Activated naive CD8-positive, alpha-beta T cell treated with anti-CD3 and anti-CD28 coated beads for 36 hours (primary cell): ENCODE data around the gene USP10. TPM values are rescaled to one million over a fixed set of nuclear protein-coding genes. Genes with fewer than 3 reads are reported as not detected.

Experiments
- DNase-seq: peaks from one replicate; pipeline ENCODE4 v3.0.0; 2021
- H3K27ac Mint-ChIP-seq: one replicate; pipeline ENCODE4 v1.8.0; 2022; ENCODE audit warnings: mild to moderate bottlenecking, moderate library complexity, mixed read lengths
- H3K27me3 Mint-ChIP-seq: one replicate; pipeline ENCODE4 v1.8.0; 2022; ENCODE audit warnings: mild to moderate bottlenecking, mixed read lengths
- H3K36me3 Mint-ChIP-seq: one replicate; pipeline ENCODE4 v1.8.0; 2021; ENCODE audit warnings: mild to moderate bottlenecking, mixed read lengths
- H3K4me1 Mint-ChIP-seq: one replicate; pipeline ENCODE4 v1.8.0; 2021; ENCODE audit warnings: mixed read lengths
- H3K4me3 Mint-ChIP-seq: one replicate; pipeline ENCODE4 v1.8.0; 2022; ENCODE audit warnings: mild to moderate bottlenecking, moderate library complexity, mixed read lengths
- H3K9me3 Mint-ChIP-seq: one replicate; pipeline ENCODE4 v1.8.0; 2022; ENCODE audit warnings: mixed read lengths
- total RNA-seq, 2 experiments: library from RNA; stranded (reverse); gene quantifications; one replicate each; pipeline ENCODE4 v1.2.3, GENCODE V29; 2021

USP10 gene
- total RNA-seq, 2 experiments from 2014 or later = 148 to 151 TPM

DNA sequence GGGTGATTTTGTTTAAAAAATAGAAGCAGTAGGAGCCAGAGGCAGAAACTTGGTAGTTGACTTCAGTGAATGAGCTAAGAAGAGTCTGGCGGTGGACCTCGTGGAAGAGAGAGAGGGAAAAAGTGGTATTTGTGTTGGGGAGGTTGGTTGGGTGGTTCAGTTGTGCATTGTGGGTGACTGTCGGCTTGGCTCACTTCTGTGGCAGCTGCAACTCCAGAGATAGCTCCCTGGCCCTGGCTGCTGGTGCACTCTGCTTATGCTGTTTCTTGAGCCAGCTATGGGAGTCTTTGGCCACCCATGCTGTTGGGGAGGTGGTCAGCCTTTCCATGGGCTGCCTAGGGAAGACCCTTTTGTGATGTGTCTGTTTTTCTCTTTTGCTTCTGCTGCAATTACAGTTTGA is 69.6 kb downstream of the USP10 start:
- H3K9me3 Mint-ChIP-seq = no peaks in the 10 kb centered on the region
- DNase-seq = no peak
- H3K4me3 Mint-ChIP-seq = no peak overlapping the region
- H3K27ac Mint-ChIP-seq = peak overlapping the region; percentile 14
- peaks cover 27% of the 10 kb centered on the region for H3K4me1 Mint-ChIP-seq
- H3K36me3 Mint-ChIP-seq = peaks cover 44% of the 10 kb centered on the region
- no peaks in the 10 kb centered on the region for H3K27me3 Mint-ChIP-seq

DNA sequence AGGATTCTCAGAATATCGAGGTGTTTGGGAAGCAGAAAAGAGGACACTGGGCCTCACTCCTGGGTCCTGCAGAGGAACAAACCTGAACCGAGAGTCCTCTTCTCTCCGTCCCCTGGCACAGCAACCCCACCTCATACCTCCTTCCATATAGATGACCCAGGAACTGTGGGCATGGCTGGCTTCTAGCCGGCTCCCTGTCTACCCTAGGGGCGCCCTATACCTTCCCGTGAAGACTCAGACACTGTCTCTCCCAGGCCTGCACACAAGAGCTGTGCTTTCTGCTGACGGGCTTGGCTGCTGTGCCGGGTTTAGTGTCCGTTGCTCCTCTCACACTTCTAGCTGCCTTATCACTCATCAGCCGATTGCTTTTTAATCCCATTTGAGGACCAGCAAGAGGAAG is 73.5 kb downstream of the USP10 start:
- H3K9me3 Mint-ChIP-seq = no peaks in the 10 kb centered on the region
- H3K27me3 Mint-ChIP-seq = no peaks in the 10 kb centered on the region
- H3K27ac Mint-ChIP-seq = no peak overlapping the region
- no peak for DNase-seq
- no peak overlapping the region for H3K4me3 Mint-ChIP-seq
- no peaks in the 10 kb centered on the region for H3K4me1 Mint-ChIP-seq
- peaks cover 24% of the 10 kb centered on the region for H3K36me3 Mint-ChIP-seq

DNA sequence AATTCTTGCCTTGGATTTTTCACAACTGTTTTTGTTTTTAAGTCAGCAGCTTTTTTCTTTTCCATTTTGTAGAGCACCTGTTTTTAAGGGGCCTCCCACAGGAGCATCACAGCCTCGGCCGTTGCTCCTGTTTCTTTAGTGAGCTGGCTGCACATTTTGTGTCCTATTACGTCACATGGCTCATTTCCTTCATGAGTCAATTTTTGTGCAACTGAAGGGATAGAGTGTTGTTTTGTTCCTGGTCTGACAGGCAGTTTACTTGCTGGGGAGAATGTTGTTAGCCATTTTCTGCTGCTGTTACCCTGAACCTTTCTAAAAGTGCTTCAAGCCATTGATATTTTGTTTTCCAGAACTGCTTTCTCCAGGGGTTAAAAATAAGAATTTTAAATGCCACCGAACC is 75.0 kb downstream of the USP10 start:
- peaks cover 24% of the 10 kb centered on the region for H3K36me3 Mint-ChIP-seq
- DNase-seq = no peak
- no peaks in the 10 kb centered on the region for H3K4me1 Mint-ChIP-seq
- H3K27ac Mint-ChIP-seq = no peak overlapping the region
- H3K9me3 Mint-ChIP-seq = no peaks in the 10 kb centered on the region
- no peaks in the 10 kb centered on the region for H3K27me3 Mint-ChIP-seq
- no peak overlapping the region for H3K4me3 Mint-ChIP-seq

DNA sequence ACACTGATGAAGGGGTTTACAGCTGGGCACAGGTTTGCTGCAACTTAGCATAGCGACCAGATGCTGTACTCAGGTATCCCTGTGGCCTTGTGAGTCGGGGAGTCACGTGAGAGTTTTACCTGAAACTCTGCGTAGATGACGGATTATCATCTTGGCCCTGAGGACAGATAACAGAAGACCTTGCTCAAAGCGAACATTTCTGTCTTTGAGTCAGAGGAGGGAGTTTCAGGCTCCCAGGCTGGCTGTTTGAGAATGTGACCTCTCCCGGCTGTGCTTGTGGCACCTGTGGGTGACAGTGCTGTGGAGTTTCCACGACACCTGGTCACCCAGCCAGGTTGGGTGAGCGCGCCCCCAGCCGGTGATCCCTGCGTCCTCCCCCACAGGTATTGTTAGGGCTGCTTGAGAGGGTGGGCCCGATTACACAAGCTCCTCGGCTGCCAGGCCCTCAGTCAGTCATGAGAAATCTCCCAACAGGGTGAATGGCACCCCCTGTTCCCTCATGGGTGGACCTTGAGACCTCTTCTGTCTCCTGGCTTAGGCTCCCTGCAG is 75.5 kb downstream of the USP10 start:
- Mint-ChIP-seq H3K4me3 (no peak overlapping the region), H3K36me3 (peaks cover 28% of the 10 kb centered on the region), H3K27me3 (no peaks in the 10 kb centered on the region), H3K4me1 (no peaks in the 10 kb centered on the region), H3K9me3 (no peaks in the 10 kb centered on the region), H3K27ac (no peak overlapping the region)
- DNase-seq = no peak

DNA sequence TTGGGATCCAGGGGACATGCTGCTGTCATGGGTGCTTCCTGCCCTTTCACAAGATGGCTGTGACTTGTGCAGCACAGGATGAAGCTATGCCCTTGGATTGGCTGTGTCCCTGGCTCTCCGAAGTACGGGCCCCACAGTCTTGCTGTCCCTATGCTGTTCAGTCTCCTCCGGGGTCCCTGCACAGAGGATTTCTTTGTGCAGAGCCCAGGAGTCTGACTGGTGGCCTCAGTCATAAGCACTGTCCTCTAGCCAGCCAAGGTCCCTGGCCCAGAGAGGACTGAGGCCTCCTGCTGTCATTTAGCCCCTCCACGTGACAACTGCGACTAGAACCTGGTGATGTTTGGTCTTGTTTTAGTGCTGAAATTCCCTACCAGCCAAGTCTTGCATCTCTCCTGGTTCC is 77.6 kb downstream of the USP10 start:
- H3K9me3 Mint-ChIP-seq = no peaks in the 10 kb centered on the region
- H3K27me3 Mint-ChIP-seq = no peaks in the 10 kb centered on the region
- H3K4me3 Mint-ChIP-seq = no peak overlapping the region
- H3K36me3 Mint-ChIP-seq = peaks cover 29% of the 10 kb centered on the region
- DNase-seq = no peak
- no peak overlapping the region for H3K27ac Mint-ChIP-seq
- no peaks in the 10 kb centered on the region for H3K4me1 Mint-ChIP-seq

DNA sequence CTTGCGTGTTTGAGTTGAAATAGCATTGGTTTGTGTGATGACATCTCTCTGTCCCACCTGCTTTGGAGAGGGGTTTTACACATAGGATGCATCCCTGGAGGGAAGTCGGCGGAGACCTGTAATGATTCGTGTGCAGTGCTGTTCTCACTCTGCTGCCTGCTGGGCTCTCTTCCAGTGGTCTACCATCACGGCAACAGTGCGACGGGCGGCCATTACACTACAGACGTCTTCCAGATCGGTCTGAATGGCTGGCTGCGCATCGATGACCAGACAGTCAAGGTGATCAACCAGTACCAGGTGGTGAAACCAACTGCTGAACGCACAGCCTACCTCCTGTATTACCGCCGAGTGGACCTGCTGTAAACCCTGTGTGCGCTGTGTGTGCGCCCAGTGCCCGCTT is 78.9 kb downstream of the USP10 start:
- peaks cover 30% of the 10 kb centered on the region for H3K36me3 Mint-ChIP-seq
- H3K9me3 Mint-ChIP-seq = no peaks in the 10 kb centered on the region
- no peak overlapping the region for H3K27ac Mint-ChIP-seq
- no peak overlapping the region for H3K4me3 Mint-ChIP-seq
- no peaks in the 10 kb centered on the region for H3K27me3 Mint-ChIP-seq
- no peaks in the 10 kb centered on the region for H3K4me1 Mint-ChIP-seq
- no peak for DNase-seq

DNA sequence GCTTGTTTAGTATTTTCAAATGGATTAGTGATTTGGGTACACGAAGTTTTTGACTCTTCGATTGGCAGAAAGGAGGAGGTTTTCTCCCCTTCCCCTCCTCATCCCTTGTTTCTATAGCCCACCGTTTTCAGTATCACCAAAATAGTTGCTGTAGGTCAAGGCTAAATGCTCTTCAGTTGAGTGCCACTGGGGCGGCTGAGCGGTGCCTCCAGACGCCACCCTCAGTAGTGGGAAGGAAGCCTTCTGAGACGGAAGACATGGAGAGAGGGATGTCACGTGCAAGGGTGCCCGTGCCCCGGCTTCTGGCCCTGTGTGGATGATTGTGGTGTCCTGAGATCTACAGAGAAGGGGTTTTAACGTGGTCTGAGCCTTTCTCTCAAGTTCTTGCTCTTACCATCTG is 80.3 kb downstream of the USP10 start:
- H3K27me3 Mint-ChIP-seq = no peaks in the 10 kb centered on the region
- no peak for DNase-seq
- H3K36me3 Mint-ChIP-seq = peaks cover 26% of the 10 kb centered on the region
- H3K27ac Mint-ChIP-seq = no peak overlapping the region
- no peaks in the 10 kb centered on the region for H3K9me3 Mint-ChIP-seq
- no peaks in the 10 kb centered on the region for H3K4me1 Mint-ChIP-seq
- H3K4me3 Mint-ChIP-seq = no peak overlapping the region

DNA sequence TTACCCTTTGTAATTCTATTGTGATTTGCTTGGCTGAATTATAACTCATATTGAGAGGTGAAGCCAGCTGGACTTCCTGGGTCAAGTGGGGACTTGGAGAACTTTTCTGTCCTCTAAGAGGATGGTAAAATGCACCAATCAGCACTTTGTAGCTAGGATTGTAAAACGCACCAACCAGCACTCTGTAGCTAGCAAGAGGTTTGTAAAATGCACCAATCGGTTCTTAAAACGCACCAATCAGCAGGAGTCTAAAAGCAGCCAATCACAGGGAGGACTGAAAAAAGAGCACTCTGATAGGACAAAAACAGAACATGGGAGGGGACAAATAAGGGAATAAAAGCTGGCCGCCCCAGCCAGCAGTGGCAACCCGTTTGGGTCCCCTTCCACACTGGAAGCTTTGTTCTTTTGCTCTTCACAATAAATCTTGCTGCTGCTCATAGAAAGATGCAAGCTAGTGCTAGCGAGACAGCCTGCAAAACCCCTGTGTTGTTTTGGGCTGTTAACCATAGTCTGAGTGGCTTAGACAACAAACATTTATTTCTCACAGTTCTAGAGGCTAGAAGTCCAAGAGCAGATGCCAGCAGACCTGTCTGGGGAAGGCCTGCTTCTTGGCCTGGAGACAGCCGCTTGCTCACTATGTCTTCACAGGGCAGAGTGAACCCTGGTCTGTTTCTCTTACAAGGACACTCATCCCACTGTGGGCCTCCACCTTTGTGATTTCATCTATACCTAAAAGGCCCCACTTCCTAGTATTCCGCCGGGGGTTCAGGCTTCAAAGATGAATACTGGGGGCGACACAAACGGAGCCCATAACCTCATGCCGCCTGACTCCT is 81.0 kb downstream of the USP10 start:
- Mint-ChIP-seq H3K9me3 (no peaks in the 10 kb centered on the region), H3K36me3 (peaks cover 24% of the 10 kb centered on the region), H3K4me1 (no peaks in the 10 kb centered on the region), H3K27me3 (no peaks in the 10 kb centered on the region), H3K27ac (no peak overlapping the region), H3K4me3 (no peak overlapping the region)
- no peak for DNase-seq

DNA sequence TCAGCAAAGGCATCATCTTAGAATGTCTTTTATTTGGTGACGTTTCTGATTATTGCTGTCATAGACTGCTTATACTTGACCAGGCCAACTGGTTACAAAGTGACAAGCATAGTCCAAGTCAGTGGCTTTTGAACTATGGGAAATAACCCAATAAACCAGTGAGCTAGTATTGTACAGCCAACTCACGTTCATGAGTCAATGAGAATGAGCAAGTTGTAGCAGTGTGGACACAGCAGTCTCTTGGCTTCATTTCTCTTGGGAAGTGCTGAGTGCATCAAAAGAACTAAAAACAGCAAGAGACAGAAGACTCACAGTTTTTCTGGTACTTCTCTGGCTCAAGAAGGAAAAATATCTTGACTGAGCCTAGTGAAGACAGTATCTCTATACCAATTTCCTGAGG is 83.0 kb downstream of the USP10 start:
- Mint-ChIP-seq H3K36me3 (peaks cover 22% of the 10 kb centered on the region), H3K4me1 (peaks cover 2% of the 10 kb centered on the region), H3K9me3 (no peaks in the 10 kb centered on the region), H3K4me3 (no peak overlapping the region), H3K27ac (no peak overlapping the region), H3K27me3 (no peaks in the 10 kb centered on the region)
- DNase-seq = no peak

DNA sequence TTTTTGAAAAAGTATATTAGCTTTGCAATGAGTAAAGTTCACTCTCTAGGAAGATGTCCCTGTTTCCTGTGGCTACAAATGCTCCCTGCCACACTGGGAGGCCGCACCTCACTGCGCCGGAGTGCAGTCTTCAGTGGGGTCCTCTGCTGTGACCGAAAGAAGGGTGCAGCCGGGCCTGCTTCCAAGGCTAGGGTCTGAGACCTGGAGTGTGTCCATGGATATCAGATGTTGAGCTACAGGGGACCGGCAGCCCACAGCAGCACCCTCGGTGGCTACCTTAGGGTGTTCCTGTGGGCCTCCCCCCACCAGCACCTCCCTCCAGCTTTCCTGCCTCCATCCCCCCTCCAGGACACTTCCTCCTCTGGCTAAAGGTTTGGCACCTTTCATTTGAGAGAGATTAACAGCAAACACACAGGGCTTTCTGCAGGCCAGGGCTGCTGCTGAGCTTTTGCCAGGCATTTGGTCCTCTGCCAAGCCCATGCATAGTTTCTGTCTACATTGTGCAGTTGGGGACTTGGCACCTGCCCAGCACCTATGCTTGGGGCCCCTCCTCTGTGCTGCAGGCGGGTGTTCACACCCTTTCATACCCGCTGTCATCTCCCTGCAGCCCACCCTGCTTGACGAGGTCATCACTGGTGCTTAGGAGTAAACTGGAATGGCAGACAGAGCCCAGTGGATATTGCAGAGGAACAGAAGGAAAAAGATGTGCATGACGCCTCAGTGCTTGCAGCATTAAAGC is 86.2 kb downstream of the USP10 start:
- Mint-ChIP-seq H3K27me3 (no peaks in the 10 kb centered on the region), H3K4me1 (peaks cover 2% of the 10 kb centered on the region), H3K9me3 (no peaks in the 10 kb centered on the region), H3K36me3 (peaks cover 2% of the 10 kb centered on the region), H3K4me3 (no peak overlapping the region), H3K27ac (no peak overlapping the region)
- no peak for DNase-seq

DNA sequence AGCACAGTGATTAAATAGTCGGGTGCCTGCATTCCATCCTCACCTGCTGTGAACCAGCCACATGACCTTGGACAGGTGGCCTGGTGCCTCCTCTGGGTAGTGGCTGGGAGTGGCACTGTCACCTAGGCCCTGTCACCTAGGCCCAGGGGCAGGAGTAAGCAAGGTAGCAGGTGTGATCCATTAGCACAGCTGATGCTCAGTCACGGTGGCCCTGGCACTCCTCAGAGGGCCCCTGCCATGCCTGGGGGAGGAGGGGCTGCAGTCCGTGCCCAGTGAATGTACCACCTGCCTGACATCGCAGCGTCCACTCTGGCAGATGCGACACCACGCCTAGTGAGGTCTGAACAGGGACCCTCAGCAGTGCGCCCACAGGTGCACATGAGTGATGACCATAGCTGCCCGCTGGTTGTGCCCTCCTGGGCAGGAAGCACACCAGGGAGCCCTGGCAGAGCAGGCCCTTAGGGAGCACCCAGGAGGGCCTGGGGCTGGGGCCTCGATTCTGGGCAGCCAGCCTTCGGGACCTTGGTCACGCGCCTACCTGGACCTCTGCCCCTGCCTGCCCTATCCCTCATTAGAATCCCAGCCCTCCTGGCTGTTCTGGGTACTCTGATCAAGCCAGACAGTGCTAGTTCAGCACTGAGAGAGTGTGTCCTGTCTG is 86.9 kb downstream of the USP10 start:
- peaks cover 2% of the 10 kb centered on the region for H3K36me3 Mint-ChIP-seq
- no peaks in the 10 kb centered on the region for H3K9me3 Mint-ChIP-seq
- H3K27ac Mint-ChIP-seq = no peak overlapping the region
- H3K4me1 Mint-ChIP-seq = peaks cover 2% of the 10 kb centered on the region
- no peak for DNase-seq
- H3K4me3 Mint-ChIP-seq = no peak overlapping the region
- H3K27me3 Mint-ChIP-seq = no peaks in the 10 kb centered on the region

DNA sequence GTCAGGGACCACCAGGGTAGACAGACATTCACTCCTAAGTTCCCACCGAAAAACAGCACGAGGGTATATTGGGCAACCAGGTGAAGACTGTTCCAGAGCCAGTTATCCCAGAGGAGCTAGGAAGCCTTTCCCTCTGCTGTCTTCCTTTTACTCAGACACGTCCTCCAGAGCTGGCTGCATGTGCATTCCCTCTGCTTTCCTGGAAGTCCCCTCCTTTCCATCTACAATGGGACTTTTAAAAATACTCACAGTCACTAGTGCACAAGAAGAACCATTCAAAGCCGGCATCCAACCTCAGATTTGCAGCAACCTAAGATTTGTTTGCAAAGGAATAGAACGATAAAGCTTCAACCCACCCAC is 87.4 kb downstream of the USP10 start:
- no peak for DNase-seq
- no peaks in the 10 kb centered on the region for H3K9me3 Mint-ChIP-seq
- no peak overlapping the region for H3K4me3 Mint-ChIP-seq
- H3K27me3 Mint-ChIP-seq = no peaks in the 10 kb centered on the region
- peaks cover 2% of the 10 kb centered on the region for H3K36me3 Mint-ChIP-seq
- no peak overlapping the region for H3K27ac Mint-ChIP-seq
- H3K4me1 Mint-ChIP-seq = peaks cover 2% of the 10 kb centered on the region

DNA sequence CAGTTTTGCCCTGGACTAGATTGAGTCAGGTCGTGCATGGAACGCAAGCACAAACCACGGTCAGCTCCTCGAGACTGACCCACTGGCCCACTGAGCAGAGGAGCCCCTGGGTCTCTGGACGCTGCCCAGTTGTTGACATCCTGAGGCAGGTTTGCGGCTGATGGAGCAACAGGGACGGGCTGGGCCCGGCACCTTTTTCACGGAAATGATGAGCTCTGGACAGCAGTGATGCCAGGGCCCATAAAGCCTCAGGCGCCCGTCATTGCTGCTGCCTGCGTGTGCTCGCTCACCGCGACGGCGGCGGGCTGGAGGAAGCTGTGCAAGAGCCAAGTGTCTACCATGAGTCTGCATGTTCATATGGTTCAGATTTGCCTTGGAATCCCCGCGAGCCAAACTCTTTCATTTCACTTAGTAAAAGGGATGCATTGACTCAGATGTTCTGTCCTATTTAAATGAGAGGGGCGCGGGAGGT is 89.2 kb downstream of the USP10 start:
- Mint-ChIP-seq H3K4me3 (no peak overlapping the region), H3K4me1 (peaks cover 2% of the 10 kb centered on the region), H3K27ac (no peak overlapping the region), H3K9me3 (no peaks in the 10 kb centered on the region), H3K36me3 (no peaks in the 10 kb centered on the region), H3K27me3 (no peaks in the 10 kb centered on the region)
- no peak for DNase-seq

DNA sequence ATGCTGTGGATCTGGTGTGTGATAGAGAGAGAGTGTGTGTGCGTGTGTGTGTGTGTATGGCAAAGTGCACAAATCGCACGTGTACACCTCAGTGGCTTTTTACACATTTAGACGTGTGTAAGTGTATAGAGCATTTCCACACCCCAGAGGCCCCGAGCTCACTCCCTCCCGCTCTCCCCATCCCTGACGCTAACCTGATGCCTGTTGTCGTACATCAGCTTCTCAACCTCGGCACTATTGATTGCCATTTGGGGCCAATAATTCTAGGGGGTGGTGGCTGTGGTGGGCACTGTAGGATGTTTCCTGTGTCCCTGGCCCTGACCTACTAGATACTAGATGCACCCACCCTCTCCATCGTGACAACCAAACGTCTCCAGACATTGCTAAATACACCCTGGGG is 89.6 kb downstream of the USP10 start:
- Mint-ChIP-seq H3K4me3 (no peak overlapping the region), H3K4me1 (peaks cover 2% of the 10 kb centered on the region), H3K27me3 (no peaks in the 10 kb centered on the region), H3K9me3 (no peaks in the 10 kb centered on the region), H3K36me3 (no peaks in the 10 kb centered on the region), H3K27ac (no peak overlapping the region)
- no peak for DNase-seq

DNA sequence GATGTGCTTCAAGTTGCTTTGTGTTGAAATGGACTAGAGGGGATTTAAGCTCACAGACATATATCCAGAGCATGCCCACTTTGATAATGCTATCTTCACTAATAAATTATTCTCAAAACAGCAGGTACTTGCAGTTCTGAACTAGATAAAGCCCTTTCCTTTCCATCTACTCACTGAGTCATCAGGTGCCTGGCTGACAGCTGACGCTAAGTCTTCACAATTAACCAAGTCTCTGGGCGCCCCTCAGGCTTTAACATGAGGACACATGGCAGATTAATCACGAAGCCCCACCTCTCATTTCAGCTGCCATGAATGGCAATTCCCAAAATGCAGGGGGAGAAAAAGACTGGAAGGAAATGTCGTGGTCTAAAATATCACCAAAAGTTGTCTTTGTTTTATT is 90.5 kb downstream of the USP10 start:
- Mint-ChIP-seq H3K27ac (no peak overlapping the region), H3K36me3 (peaks cover 3% of the 10 kb centered on the region), H3K27me3 (no peaks in the 10 kb centered on the region), H3K4me3 (no peak overlapping the region), H3K4me1 (peaks cover 2% of the 10 kb centered on the region), H3K9me3 (no peaks in the 10 kb centered on the region)
- DNase-seq = no peak
